HepG2 (cell line): Measurements from ENCODE around the gene ANKS1A. TPM values are rescaled to one million over a fixed set of nuclear protein-coding genes. Genes with fewer than 3 reads are reported as not detected.

Source experiments
- ATAC-seq: fragments of 200-7000 bp; cut with Tn5 transposase; 3 replicates; pipeline ENCODE4 v1.9.1; 2020; ENCODE audit warnings: mild to moderate bottlenecking, moderate library complexity
- BruUV-seq: library from RNA; stranded (reverse); fragments of 400-500 nt; replicated peaks from 2 replicates; lab custom pipeline; 2021; lab: Mats Ljungman, UMichigan
- CTCF ChIA-PET: fragments of 300-600 bp; formaldehyde crosslinking; extraction: SDS; loops from one replicate; lab custom pipeline; 2021; ENCODE audit warnings: low total read pairs, inconsistent platforms, low intra/inter-chr PET ratio; lab: Yijun Ruan, JAX
- POLR2A ChIA-PET: fragments of 350-600 bp; sonication (Branson Sonifier 250); formaldehyde crosslinking; loops from one replicate; lab custom pipeline; 2020; ENCODE audit warnings: antibody characterized with exemption, inconsistent platforms; lab: Yijun Ruan, JAX
- DNase-seq: peaks from one replicate; pipeline ENCODE4 v3.0.0-alpha.2; 2015; ENCODE audit warnings: low spot score
- FAIRE-seq: peaks from 3 replicates; lab custom pipeline; 2011; peaks lifted over from hg19 to GRCh38; lab: Jason Lieb, UNC
- H2AFZ ChIP-seq: one replicate; pipeline ENCODE4 v1.6.1; 2011; ENCODE audit warnings: low read length, inconsistent platforms
- H3K27ac ChIP-seq: fragments of 300-600 bp; 3 replicates; pipeline ENCODE4 v1.8.0; 2011; ENCODE audit warnings: mixed run types, mild to moderate bottlenecking, mixed read lengths, low read length, inconsistent platforms; ENCODE audit not compliant: insufficient read depth; ENCODE audit errors: extremely low read length
- H3K27me3 ChIP-seq, 2 experiments: fragments of 200-600 bp in 1 of 2; 2 replicates in 1 of 2; 3 replicates in 1 of 2; pipeline versions ENCODE4 v1.6.0 to v1.8.0; 2011; ENCODE audit warnings: low read length in 2 of 2, mild to moderate bottlenecking in 2 of 2, moderate library complexity in 2 of 2, inconsistent platforms in 1 of 2; ENCODE audit not compliant: insufficient read depth in 2 of 2, control insufficient read depth in 1 of 2
- H3K36me3 ChIP-seq, 2 experiments: fragments of 200-600 bp in 1 of 2; replicated peaks in 1 of 2; 2 replicates in 1 of 2; 3 replicates in 1 of 2; pipeline versions ENCODE4 v1.5.1 to v1.8.0; 2011; ENCODE audit warnings: low read length in 2 of 2, inconsistent platforms in 1 of 2; ENCODE audit not compliant: insufficient read depth in 2 of 2, control insufficient read depth in 1 of 2
- H3K4me1 ChIP-seq: 2 replicates; pipeline ENCODE4 v1.5.1; 2012; ENCODE audit warnings: low read length, inconsistent platforms; ENCODE audit not compliant: insufficient read depth
- H3K4me2 ChIP-seq: 2 replicates; pipeline ENCODE4 v1.6.0; 2011; ENCODE audit warnings: low read depth, low read length, inconsistent platforms
- H3K4me3 ChIP-seq, 3 experiments: fragments of 200-600 bp in 1 of 3; sonication (generic), shearing (Covaris generic) in 1 of 3; replicated peaks in 1 of 3; 2 replicates each; pipeline ENCODE4 v1.5.1; 2011 to 2016; ENCODE audit warnings: low read length in 3 of 3, inconsistent platforms in 2 of 3, low read depth in 2 of 3, mild to moderate bottlenecking in 2 of 3, control low read depth in 1 of 3, mixed read lengths in 1 of 3; ENCODE audit not compliant: insufficient read depth in 1 of 3
- H3K79me2 ChIP-seq: one replicate; pipeline ENCODE4 v1.6.1; 2011; ENCODE audit warnings: low read length, inconsistent platforms; ENCODE audit not compliant: insufficient read depth
- H3K9ac ChIP-seq: 2 replicates; pipeline ENCODE4 v1.6.0; 2011; ENCODE audit warnings: mild to moderate bottlenecking, low read depth, low read length, inconsistent platforms; ENCODE audit not compliant: insufficient read depth
- H3K9me3 ChIP-seq: 2 replicates; pipeline ENCODE4 v1.5.1; 2012; ENCODE audit warnings: mild to moderate bottlenecking, low read length
- H4K20me1 ChIP-seq: 2 replicates; pipeline ENCODE4 v1.6.0; 2011; ENCODE audit warnings: inconsistent platforms, mild to moderate bottlenecking, low read length, moderate library complexity; ENCODE audit not compliant: insufficient read depth
- NFYC ChIP-seq: IDR thresholded peaks from 2 replicates; pipeline ENCODE4 v1.6.1; 2016; ENCODE audit warnings: missing genetic modification reagents, missing compliant biosample characterization
- NR1H2 ChIP-seq: sonication (generic); formaldehyde crosslinking; IDR thresholded peaks from 2 replicates; pipeline ENCODE4 v1.8.1; 2022; ENCODE audit warnings: low read depth, missing genetic modification reagents, borderline replicate concordance
- SOX6 ChIP-seq, 2 experiments: fragments of 450-650 bp in 1 of 2; sonication (generic) in 1 of 2; formaldehyde crosslinking in 1 of 2; IDR thresholded peaks; 2 replicates each; pipeline versions ENCODE4 v1.4.0 to v1.6.1; 2017 to 2020; ENCODE audit warnings: antibody characterized with exemption in 1 of 2, mild to moderate bottlenecking in 1 of 2, missing genetic modification reagents in 1 of 2
- ZNF557 ChIP-seq: sonication (generic); formaldehyde crosslinking; IDR thresholded peaks from 2 replicates; pipeline ENCODE4 v1.4.0; 2020; ENCODE audit warnings: missing genetic modification reagents
- WGBS: methylation state at CpG from one replicate; pipeline ENCODE4 v1.1.6; 2017; ENCODE audit warnings: low lambda C conversion rate; 5-methylcytosine and 5-hydroxymethylcytosine counted together
- in situ Hi-C: cut with HindIII; loops from 2 replicates; pipeline ENCODE4 v1.10.0; 2017; ENCODE audit warnings: low pct_unique_long_range_greater_than_20kb; ENCODE audit not compliant: extremely low pct_ligation_motif_present
- intact Hi-C: fragments of 100-400 bp; cut with micrococcal nuclease; formaldehyde crosslinking; loops from one replicate; pipeline ENCODE4 v1.10.0; 2022; ENCODE audit not compliant: unreplicated experiment
- polyA plus RNA-seq, 8 experiments: library from polyadenylated mRNA; depleted of rRNA in 3 of 8; stranded (reverse) in 7 of 8; unstranded in 1 of 8; fragments of >200 nt; fragmentation: Illumina TruSeq in 4 of 8; extraction: Trizol in 4 of 8; gene quantifications; 2 replicates each; pipeline versions ENCODE4 v1.2.1 to v1.2.3, GENCODE V29; 2011 to 2016; ENCODE audit warnings: low read depth in 4 of 8, missing spikeins in 1 of 8, mixed read lengths in 1 of 8; ENCODE audit not compliant: insufficient read depth in 1 of 8
- total RNA-seq, 5 experiments: library from RNA; depleted of rRNA; stranded (reverse); fragments of >200 nt; fragmentation: Illumina TruSeq; extraction: Trizol; gene quantifications; 2 replicates each; pipeline ENCODE4 v1.2.3, GENCODE V29; 2016; ENCODE audit warnings: low read depth in 1 of 5
- TF ChIP-seq, protein P1 (sequence below): sonication (generic); formaldehyde crosslinking; IDR thresholded peaks from 2 replicates; pipeline ENCODE4 v1.5.0; 2020; ENCODE audit warnings: missing genetic modification reagents, mild to moderate bottlenecking, borderline replicate concordance
- TF ChIP-seq, protein P2 (sequence below): sonication (generic); formaldehyde crosslinking; IDR thresholded peaks from 2 replicates; pipeline ENCODE4 v1.4.0; 2020; ENCODE audit warnings: missing genetic modification reagents
- TF ChIP-seq, protein P3 (sequence below): sonication (generic); formaldehyde crosslinking; IDR thresholded peaks from 2 replicates; pipeline ENCODE4 v1.4.0; 2020; ENCODE audit warnings: mild to moderate bottlenecking, missing genetic modification reagents
- TF ChIP-seq, protein P4 (sequence below): sonication (generic); formaldehyde crosslinking; IDR thresholded peaks from 2 replicates; pipeline ENCODE4 v1.9.0; 2021; ENCODE audit warnings: missing genetic modification reagents, mild to moderate bottlenecking, borderline replicate concordance
- TF ChIP-seq, protein P5 (sequence below): sonication (generic); formaldehyde crosslinking; IDR thresholded peaks from 2 replicates; pipeline ENCODE4 v1.4.0; 2020; ENCODE audit warnings: missing genetic modification reagents, borderline replicate concordance

The ANKS1A gene
- total and polyA plus RNA-seq, 2 of the 13 experiments (the other 11 are each of a cell fraction or from before 2014, with no cell fraction given) = 7.2 to 15.1 TPM

DNA sequence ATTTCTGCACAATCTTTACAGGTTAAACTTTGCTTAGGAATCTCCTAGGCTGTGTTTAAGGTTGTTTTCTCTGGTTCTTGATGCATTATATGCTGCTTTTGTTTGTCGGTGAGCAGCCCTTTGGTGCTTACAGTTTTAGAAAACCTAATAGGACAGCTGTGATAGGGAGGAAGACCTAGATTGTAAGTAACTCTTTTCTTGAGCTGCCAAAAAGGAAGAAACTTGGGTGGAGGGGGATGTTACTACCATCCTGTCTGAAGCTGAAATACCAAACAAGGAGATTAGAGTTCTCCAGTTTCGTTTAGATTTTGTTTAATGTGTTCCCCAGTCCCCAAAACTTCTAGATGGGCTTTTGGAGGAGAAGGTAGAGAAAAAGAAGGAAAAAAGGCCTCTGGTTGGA is 72.0 kb downstream of the ANKS1A start:
- no TSS peak for BruUV-seq
- no peak for DNase-seq
- in situ Hi-C loops = no loop called here
- TF ChIP-seq NR1H2 (CRISPR knock-in tag) = no peak
- no peak for TF ChIP-seq ZNF557 (CRISPR knock-in tag)
- TF ChIP-seq, protein P1, sequence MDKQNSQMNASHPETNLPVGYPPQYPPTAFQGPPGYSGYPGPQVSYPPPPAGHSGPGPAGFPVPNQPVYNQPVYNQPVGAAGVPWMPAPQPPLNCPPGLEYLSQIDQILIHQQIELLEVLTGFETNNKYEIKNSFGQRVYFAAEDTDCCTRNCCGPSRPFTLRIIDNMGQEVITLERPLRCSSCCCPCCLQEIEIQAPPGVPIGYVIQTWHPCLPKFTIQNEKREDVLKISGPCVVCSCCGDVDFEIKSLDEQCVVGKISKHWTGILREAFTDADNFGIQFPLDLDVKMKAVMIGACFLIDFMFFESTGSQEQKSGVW = no peak
- TF ChIP-seq, protein P2, sequence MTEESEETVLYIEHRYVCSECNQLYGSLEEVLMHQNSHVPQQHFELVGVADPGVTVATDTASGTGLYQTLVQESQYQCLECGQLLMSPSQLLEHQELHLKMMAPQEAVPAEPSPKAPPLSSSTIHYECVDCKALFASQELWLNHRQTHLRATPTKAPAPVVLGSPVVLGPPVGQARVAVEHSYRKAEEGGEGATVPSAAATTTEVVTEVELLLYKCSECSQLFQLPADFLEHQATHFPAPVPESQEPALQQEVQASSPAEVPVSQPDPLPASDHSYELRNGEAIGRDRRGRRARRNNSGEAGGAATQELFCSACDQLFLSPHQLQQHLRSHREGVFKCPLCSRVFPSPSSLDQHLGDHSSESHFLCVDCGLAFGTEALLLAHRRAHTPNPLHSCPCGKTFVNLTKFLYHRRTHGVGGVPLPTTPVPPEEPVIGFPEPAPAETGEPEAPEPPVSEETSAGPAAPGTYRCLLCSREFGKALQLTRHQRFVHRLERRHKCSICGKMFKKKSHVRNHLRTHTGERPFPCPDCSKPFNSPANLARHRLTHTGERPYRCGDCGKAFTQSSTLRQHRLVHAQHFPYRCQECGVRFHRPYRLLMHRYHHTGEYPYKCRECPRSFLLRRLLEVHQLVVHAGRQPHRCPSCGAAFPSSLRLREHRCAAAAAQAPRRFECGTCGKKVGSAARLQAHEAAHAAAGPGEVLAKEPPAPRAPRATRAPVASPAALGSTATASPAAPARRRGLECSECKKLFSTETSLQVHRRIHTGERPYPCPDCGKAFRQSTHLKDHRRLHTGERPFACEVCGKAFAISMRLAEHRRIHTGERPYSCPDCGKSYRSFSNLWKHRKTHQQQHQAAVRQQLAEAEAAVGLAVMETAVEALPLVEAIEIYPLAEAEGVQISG (CRISPR knock-in tag) = no peak
- TF ChIP-seq, protein P3, sequence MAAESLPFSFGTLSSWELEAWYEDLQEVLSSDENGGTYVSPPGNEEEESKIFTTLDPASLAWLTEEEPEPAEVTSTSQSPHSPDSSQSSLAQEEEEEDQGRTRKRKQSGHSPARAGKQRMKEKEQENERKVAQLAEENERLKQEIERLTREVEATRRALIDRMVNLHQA = no peak
- TF ChIP-seq, protein P4, sequence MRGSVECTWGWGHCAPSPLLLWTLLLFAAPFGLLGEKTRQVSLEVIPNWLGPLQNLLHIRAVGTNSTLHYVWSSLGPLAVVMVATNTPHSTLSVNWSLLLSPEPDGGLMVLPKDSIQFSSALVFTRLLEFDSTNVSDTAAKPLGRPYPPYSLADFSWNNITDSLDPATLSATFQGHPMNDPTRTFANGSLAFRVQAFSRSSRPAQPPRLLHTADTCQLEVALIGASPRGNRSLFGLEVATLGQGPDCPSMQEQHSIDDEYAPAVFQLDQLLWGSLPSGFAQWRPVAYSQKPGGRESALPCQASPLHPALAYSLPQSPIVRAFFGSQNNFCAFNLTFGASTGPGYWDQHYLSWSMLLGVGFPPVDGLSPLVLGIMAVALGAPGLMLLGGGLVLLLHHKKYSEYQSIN (CRISPR knock-in tag) = no peak
- no peak for TF ChIP-seq SOX6 (IDR thresholded peaks at IDR 0.05)
- no peak for TF ChIP-seq SOX6 (CRISPR knock-in tag; IDR thresholded peaks at IDR 0.05)
- TF ChIP-seq, protein P5, sequence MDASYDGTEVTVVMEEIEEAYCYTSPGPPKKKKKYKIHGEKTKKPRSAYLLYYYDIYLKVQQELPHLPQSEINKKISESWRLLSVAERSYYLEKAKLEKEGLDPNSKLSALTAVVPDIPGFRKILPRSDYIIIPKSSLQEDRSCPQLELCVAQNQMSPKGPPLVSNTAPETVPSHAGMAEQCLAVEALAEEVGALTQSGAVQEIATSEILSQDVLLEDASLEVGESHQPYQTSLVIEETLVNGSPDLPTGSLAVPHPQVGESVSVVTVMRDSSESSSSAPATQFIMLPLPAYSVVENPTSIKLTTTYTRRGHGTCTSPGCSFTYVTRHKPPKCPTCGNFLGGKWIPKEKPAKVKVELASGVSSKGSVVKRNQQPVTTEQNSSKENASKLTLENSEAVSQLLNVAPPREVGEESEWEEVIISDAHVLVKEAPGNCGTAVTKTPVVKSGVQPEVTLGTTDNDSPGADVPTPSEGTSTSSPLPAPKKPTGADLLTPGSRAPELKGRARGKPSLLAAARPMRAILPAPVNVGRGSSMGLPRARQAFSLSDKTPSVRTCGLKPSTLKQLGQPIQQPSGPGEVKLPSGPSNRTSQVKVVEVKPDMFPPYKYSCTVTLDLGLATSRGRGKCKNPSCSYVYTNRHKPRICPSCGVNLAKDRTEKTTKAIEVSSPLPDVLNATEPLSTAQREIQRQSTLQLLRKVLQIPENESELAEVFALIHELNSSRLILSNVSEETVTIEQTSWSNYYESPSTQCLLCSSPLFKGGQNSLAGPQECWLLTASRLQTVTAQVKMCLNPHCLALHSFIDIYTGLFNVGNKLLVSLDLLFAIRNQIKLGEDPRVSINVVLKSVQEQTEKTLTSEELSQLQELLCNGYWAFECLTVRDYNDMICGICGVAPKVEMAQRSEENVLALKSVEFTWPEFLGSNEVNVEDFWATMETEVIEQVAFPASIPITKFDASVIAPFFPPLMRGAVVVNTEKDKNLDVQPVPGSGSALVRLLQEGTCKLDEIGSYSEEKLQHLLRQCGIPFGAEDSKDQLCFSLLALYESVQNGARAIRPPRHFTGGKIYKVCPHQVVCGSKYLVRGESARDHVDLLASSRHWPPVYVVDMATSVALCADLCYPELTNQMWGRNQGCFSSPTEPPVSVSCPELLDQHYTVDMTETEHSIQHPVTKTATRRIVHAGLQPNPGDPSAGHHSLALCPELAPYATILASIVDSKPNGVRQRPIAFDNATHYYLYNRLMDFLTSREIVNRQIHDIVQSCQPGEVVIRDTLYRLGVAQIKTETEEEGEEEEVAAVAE (CRISPR knock-in tag) = no peak
- no peak for TF ChIP-seq NFYC (CRISPR knock-in tag)
- TF ChIP-seq, all 625 proteins: peak for 0
- no peak overlapping the region for H3K4me3 ChIP-seq
- no peaks in the 10 kb centered on the region for H3K27me3 ChIP-seq
- CTCF ChIA-PET = no interaction called here
- WGBS = 94% methylated on average over 2 of the region's 2 CpGs
- no peak overlapping the region for H3K9ac ChIP-seq
- H3K79me2 ChIP-seq = peaks cover 7% of the 10 kb centered on the region
- H3K4me2 ChIP-seq = no peak overlapping the region
- POLR2A ChIA-PET = no interaction called here
- no peak overlapping the region for H2AFZ ChIP-seq
- no peaks in the 10 kb centered on the region for H3K9me3 ChIP-seq
- intact Hi-C loops = no loop called here
- H4K20me1 ChIP-seq = no peaks in the 10 kb centered on the region
- FAIRE-seq (no peak), ATAC-seq (no peak)
- no peaks in the 10 kb centered on the region for H3K4me1 ChIP-seq
- peaks cover 3 to 7% of the 10 kb centered on the region in 2 experiments; a peak in 3 of 5 replicates for H3K36me3 ChIP-seq
- no peak overlapping the region for H3K27ac ChIP-seq
